GM18498 (cell line): Measurements from ENCODE around the gene SCTR.
A peak's percentile ranks its signal among the peaks of the same experiment; 100 is the strongest.

ENCODE experiments used
- ATAC-seq: cut with Tn5 transposase; IDR thresholded peaks from one replicate; pipeline ENCODE4 v1.9.1; 2021; ENCODE audit warnings: mild to moderate bottlenecking, moderate library complexity; ENCODE audit not compliant: unreplicated experiment

The SCTR gene

DNA sequence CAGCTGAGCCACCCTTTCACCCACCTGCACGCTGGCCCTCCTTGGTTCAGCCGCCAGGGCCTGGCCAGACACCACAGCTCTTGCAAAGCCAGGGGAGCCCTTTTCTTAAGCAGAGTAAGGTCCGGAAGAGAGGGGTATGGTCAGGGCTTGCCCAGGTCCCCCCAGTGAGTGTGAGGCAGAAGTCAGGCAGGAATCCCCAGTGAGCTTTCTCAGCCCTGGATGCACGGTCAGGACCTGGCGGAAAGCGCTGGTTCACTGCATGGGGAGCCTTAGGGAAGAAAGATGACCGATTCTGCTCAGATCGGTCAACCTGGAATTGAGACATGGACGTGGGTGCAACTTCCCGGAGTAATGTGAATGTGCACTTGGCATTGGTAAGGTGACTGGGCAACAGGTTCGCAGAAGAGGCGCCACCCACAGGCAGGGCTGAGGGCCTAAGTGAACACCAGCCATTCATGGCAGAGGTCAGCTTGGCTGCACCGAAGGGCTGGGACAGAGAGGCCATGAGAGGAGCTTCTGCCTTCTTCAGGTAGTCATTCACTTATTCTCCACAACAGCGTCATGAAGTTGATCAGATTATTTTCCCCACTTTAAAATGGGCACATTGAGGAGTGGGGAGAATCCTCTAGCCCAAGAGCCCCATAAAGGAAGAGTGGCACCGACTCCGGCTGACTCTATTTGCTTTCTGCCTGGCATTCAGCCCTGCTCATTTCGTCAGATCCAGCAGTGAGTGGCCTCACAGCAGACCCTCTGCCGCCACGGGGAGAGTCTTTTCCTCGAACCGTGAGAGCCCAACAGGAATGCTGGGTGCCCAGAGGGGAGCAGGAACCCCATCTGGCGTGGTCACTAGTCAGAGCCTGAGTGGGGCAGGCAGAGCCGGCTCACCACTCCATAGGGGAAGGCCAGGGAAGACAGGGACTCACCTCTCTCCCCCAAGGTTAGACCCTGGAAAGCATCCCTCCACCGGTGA is 35.8 kb downstream of the SCTR start:
- ATAC-seq = no peak

DNA sequence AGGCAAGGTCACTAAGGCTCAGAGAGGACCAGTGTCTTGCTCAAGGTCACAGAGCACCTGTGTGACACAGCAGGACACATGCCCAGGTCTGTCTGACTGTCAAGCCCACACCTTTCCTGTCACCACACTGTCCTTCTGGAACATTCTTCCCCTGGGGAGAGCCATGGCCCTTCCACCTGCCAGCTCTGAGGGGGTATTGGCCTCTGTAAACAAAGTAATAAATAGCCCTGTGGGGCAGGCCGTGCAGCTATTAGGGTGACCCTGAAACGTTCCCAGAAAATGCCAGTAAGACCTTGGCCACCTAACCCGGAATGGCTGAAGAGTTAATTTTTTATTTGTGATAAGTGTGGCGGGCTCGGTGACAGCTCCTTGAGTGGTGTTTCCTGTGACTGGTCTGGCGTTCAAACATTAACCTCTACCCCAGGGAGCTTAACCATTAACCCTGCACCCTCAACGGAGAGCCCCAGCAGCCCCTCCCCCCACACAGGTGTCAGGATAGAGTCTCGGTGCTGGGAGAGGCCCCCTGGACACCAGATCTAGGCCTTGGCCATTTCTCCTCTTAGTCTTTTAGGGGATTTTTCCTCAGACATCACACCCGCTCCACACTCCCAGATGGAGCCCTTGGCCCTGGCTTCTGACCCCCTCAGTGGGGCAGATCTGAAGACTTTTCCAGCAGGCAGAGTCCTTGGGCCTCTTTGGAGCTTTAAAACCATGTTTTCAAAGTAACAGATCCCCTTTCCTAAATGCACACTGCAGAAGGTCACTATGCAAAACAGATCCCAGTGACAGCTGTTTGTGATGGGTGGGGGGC is 36.6 kb downstream of the SCTR start:
- ATAC-seq = peak; percentile 87

DNA sequence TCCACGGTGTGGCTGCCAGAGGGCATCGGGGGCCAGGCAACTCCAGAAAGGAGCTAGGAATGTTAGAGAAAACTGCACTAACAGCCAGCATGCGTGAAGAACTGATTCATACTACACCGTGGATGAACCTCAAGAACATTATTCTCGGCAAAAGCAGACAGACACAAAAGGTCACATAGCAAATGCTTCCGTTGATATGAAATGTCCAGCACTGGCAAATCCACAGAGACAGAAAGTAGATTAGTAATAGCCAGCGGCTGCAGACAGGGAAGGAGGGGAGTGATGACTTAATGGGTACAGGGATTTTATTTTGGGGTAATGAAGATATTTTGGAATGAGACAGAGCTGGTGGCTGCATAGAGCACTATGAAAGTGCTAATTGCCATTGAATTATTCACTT is 37.4 kb downstream of the SCTR start:
- no peak for ATAC-seq

DNA sequence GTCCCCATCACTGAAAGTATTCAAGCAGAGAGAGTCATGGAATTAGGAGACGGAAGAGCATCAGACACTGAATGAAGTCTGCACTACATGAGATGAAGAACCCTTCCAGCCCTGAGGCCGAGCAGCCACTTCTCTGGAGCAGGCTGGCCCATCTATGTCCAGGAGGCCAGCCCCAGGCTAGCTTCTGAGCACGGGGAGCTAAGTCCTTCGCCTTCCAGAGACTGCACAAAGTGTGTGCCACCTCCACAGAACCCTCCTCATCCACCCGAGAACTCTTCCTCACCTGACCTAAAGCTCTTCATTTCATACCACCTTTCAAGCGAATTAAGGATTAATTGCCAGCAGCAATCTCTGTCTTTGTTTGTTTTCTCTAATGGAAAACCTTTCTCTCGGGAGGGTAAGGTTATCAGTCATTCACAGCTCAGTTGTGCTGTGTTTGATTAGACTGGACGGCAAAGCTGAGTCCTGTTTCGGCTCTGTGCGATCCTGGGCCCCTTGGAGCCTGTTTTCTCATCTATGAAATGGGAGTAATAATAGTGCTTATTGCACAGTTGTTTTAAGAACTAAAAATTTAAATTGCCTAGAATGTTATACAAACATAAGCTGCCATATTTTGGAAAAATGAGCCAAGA is 38.0 kb downstream of the SCTR start:
- ATAC-seq = no peak

DNA sequence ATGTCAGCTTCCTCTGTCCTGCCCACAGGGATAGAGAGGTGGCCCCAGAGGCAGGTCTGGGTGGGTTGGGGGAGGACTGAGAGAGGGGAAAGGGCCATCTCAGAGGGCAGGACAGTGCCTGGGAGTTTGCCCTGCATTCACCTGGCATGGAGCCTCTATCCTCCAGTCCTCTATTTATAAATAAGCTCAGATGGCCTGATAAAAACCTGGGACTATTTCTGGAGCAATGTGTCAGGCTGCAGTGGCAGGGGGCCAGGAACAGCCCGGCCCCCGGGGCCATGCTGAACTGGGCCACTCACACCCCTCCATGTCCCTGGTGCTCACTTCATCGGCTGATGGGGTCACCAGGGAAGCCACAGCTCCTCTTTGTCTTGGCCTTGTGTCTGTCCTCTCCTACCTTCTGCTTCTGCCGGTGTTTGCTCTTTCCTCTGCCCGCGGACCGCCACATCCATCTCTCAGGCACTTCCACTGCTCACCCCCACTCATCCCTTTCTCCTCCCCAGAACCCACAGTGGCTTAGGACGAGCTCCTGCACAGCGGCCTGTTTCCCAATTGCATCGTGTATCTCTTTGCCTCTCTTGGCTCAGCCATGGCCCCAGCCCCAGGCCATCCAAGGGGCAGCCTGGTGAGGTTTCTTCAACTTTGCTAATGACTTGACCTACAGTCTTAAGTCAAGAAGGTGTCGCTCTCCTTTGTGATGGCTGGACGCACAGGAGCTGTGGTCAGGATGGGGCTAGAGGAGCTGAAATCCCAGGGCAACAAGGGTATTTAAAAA is 38.8 kb downstream of the SCTR start:
- ATAC-seq = no peak

DNA sequence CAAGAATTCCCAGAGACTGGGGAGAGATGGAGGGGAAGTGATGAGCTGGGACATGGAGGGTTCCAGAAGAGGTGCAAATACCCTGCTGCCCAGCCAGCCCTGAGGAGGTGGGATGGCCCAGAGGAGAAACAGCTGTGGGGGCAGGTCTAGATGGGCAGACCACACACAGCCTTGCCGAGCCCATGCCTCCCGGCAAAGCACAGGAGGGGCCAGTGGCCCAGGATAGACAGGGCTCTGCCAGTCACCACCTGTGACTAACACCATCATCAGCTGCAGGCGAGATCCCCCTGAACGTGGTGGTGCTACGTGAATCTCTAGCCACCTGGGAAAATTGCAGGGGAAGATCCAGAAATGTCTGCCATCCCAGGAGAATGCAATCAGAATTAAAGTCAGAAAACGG is 39.4 kb downstream of the SCTR start:
- no peak for ATAC-seq

DNA sequence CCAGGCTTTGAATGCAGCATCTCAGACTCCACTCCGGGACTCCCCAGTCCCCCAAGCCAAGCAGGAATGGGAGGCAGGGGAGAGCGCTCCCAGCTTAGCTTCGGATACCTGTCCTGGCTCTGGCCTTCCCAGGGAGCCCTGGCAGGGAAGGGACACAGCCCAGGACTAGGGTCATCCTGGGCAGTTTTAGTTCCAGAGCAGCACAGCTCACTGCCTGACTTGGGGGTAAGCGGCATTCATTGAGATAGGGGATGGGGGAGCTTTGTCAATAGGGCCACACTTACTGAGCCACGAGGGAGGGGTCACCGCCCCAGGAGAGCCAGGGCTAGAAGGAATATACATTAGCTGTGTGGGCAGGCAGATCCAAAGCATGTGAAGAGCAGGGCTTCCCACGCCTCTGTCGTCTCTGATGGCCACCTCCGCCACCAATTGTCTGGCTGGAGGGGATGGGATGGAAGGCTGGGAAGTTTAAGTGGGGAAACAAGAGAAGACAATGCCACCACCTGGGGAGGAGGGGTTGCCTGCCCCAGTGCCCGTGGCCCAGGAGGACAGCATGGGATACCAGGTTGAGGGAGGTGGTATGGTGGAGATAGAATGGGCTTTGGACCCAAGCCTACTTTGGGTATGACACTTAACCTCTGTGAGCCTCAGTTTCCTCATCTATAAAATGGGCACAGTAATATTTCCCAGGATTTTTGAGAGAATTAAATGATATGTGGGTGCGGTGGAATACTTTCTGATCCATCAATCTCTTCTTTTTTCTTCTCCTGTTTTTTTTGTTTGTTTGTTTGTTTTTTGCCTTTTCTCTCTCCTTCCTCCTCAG is 40.2 kb downstream of the SCTR start:
- ATAC-seq = no peak

DNA sequence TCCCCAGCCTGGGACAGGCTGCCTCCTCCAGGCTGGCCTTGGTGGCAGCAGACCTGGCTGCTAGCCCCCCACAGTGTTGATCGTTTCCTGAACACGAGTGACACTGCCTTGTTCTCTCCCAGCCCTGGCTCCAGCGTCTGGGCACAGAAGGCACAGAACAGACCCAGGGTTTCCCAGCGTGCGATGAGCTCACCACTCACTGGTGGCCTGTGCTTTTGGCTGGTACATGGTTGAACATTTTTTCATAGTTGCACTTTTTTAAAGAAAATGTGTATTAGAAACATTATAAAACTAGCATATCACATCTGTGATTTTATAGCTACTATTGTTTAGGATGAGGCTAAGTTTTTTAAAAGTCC is 40.9 kb downstream of the SCTR start:
- ATAC-seq = no peak

DNA sequence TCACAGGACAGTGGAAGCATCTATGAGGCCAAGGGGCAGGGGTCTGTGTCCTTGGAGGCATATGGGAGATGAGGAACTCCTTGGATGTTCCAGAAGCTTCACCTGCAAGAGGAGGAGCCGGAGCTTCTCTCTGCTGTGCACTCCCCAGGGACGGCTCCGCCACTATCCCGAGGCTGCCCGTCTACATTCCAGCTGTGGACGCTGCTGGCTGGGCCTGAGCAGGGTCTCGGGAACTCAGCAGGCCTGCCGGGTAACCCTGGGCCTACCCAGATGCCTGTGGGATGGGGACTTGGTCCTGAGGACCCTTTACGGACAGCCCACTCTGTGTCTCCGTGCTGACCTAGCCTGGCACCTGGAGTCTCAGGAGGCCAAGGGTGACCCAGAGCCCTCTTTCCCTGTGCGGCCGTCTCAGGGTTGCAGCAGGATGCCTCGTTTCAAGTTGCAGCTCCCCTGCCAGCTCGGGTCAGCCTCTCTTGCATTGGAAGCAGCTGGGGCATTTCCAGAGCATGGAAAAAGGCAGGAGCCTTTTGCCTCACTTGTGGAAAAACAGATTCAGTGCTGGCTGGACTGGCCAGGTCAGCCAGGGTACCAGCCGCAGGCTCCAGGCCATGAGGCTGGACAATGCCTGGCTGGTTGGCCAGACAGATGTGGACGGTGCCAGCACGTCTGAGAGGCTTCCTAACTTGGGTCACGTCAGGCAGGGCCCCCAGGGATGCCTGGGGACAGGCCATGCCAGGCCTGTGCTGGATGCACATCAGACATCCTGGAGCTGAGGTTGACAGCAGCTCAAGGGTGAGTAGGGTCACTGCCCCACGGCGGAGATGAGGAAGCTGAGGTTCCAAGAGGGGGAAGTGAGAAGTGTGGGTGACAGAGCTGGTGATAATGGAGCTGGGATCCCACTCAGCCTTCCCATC is 41.5 kb downstream of the SCTR start:
- no peak for ATAC-seq

DNA sequence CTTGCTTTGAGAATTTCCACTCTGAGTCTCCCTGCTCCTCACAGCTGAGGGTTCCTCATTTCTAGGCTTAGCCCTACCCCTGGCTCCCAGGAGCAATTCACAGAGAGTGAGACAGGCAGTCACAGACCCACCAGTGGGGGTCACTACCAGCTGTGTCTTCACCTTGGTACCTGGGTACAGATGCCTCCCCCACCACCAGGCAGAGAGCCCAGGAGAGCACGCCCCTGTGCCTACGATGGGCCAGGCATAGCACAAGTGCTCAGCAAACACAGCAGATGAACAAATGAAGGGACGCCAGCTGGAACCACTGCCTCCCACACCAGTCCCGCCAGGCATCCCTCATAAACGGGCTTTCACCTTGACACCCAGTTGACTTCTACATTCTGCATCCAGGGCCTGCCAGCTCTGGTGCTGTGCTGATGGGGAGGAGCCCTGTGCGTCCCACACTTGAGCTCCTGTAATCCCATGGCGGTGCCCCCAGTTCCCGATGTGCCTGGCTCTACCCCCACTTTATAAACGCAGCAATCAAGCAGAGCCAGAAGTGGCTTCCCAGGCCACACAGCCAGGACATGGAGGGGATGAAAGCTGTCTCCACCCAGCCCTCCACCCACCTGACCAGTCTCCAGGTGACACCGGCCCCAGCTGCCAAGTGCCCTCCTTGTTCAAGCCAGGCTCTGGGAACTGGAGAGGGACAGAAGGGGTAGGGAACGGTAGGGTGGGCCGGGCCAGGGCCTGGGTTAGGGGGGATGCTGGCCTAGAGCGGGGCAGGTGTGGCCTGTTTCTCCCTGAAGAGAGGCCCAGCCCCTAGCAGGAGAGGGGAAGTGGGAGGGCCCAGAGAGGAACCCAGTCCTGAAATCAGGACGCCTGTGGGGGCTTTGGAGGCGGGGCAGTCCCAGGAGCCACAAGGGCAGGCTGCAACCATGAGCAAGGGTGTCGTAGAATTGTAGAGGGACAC is 42.5 kb downstream of the SCTR start:
- no peak for ATAC-seq

DNA sequence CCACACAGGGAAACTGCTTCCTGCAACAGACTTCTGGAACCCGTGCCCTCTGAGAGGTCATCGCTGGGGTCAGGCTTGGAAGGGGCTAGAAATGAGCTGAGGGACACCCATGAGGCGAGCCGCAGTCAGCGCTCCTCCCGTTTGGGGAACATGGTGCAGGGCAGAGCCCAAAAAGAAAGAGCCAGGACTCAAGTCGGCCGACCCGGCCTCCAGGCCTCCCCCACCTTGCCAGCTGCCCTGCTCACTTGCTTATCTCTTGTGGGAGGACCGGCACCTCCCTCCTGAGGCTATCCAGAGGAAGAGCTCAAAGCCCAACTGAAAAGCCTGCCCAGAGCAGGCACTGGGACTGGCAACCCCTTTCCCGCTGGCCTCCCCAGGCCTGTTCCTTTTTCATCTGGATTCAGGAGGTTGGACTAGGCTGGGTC is 43.6 kb downstream of the SCTR start:
- ATAC-seq = no peak

DNA sequence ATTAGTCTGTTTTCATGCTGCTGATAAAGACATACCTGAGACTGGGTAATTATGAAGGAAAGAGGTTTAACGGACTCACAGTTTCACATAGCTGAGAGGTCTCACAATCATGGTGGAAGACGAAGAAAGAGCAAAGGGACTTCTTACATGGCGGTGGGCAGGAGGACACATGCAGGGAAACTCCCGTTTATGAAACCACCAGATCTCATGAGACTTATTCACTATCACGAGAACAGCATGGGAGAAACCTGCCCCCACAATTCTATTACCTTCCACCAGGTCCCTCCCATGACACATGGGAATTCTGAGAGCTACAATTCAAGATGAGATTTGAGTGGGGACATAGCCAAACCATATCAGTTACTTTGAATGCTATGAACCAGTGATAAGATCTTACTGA is 44.1 kb downstream of the SCTR start:
- ATAC-seq = no peak

DNA sequence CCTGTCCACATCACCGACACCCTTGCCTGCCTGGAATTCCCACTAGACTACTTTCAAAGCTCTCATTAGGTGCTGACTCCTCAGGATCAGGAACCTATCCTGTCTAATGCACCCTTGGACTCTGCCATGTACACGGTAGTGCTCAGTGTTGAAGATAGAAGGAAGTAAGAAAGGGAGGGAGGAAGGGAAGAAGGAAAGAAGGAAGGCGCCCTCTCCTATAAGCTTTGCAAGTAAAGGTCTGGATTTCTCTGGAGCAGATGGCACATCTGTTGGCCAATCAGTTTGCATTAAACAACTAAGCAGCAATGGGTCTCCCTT is 45.3 kb downstream of the SCTR start:
- ATAC-seq = no peak

DNA sequence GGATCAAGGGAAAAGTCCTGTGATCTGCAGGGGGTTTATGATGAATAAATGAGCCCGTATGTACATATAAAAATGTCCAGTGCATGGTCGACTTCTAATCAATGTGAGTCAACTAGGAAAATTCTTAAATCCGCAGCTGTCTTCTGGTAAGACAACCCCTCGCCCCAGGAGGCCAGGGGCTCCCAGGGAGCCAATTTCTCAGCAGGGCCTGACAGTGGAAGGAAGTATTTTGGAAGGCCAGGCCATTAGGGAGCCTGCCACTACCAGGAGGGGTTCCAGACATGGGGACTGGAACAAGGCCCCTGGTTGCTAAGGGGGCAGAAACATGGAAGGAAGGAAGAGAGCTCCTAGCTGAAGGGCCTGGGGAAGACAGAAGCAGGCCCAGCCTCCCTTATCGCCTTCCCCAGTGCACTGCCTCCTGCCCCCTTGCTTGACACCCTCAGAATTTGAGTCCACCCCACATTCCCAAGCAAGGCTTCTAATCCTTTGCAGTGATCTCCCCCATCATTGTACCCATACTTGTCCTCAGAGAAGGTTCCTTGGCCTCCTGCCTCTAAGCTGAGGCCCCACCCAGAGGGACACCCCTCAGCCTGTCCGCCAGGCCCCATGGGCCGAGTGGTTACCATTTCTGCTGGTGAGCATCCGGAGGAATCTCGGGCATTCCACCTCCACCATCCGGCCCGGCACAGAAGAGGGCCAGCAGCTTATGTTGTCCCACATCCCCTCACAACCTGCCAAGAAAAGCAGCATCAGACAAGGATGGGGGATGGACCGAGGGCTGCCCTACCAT is 45.9 kb downstream of the SCTR start:
- ATAC-seq = no peak

DNA sequence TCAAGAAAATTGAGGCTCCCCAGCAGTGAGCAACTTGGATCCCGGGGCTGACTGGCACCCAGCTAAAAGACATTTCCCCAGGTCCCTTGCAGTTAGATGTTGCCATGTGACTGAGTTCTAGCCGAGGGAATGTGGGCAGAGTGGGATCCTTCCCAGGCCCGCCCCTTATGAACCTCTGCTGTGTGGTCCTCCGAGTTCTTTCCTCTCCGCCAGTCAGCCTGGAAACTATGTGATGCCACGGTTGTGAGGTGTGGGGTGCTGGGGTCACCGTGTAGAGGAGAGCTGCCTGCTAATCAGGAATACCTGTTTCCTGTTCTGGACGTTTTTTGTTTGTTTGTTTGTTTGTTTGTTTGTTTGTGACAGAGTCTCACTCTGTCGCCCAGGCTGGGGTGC is 47.2 kb downstream of the SCTR start:
- ATAC-seq = no peak

DNA sequence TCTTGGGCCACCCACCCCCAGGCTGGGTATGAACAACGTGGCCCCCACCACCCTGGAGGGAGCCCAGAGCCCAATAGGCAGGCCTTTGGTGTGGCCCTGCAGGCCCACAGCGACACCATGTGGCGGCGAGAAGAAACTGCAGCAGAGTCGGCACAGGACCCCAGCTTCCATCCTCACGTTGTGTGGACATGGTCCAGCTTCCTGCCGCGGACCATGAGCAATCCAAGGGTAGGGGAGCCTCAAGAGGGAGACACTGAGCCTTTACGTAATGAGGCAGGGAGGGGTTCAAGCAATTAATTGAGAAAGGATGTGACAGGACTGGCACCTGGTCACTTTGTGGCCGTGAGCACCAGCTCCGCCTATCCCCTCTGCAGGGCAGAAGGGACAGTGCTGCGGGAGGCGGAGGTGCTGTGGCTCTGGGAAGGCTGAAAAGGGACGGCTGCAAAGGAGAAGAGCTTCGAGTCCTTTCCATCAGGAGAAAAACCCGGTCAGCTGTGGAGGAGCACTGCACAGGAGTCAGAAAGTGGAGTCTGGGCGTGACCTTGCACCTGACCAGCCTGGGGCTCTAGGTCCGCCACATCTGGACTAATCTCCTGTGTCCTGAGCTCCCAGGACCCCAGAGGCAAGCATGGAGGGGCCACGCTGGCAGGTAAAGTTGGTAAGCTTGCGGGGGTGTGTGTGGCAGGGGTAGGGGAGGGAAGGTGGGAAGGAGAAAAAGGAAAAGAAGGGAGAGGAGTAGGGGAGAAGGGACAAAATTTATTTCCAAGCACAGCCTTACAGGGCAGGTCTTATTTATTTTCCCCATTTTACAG is 47.8 kb downstream of the SCTR start:
- ATAC-seq = peak; percentile 73
